ENCODE measurements around the gene ECE1. TPM values are rescaled to one million over a fixed set of nuclear protein-coding genes. Genes with fewer than 3 reads are reported as not detected.

The ECE1 gene
- total and polyA plus RNA-seq, 9 of the 15 experiments (the other 6 are each of a cell fraction or from before 2014, with no cell fraction given) = 0.56 to 34.8 (median 11.0) TPM

DNA sequence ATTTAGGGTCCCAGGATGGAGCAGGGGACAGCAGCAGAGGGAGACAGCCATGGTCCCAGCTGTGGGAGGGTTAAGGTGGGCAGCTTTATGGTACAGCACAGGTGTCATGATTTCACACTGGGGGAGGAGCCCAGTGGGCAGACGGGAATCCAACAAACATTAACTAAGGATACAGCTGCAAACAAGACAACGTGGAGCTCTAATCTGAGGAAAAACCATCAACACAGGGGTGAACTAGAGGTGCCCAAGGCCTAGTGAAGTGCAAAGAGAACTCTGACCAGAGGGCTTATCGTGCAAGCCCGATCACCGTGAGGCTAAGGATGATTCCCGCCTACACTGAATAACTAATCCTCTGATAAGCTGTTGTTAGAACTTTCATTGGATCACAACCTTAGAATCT, 18.7 kb downstream of the ECE1 start:
- 38% methylated on average over 6 of the region's 6 CpGs for WGBS (ENCODE audit: insufficient coverage, low coverage, missing lambda C conversion rate)
- in situ Hi-C loops (cut with MboI) (no loop called here), intact Hi-C loops (cut with micrococcal nuclease) (no loop called here)
- FAIRE-seq (no peak), DNase-seq (ENCODE audit: extremely low read depth in 1 of 4, low spot score in 3 of 4) (no peak), ATAC-seq (no peak)
- no peak for TF ChIP-seq ZNF277 (CRISPR knock-in tag; IDR thresholded peaks at IDR 0.05; ENCODE audit: borderline replicate concordance)
- TF ChIP-seq, protein P1, sequence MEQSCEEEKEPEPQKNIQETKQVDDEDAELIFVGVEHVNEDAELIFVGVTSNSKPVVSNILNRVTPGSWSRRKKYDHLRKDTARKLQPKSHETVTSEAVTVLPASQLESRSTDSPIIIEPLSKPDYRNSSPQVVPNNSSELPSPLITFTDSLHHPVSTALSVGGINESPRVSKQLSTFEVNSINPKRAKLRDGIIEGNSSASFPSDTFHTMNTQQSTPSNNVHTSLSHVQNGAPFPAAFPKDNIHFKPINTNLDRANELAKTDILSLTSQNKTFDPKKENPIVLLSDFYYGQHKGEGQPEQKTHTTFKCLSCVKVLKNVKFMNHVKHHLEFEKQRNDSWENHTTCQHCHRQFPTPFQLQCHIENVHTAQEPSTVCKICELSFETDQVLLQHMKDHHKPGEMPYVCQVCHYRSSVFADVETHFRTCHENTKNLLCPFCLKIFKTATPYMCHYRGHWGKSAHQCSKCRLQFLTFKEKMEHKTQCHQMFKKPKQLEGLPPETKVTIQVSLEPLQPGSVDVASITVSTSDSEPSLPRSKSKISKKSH (CRISPR knock-in tag; IDR thresholded peaks at IDR 0.05) = no peak
- peak; percentile 46; the same call in 1 of the 2 replicates for TF ChIP-seq HMBOX1 (IDR thresholded peaks at IDR 0.05)
- TF ChIP-seq NR4A1 (CRISPR knock-in tag; IDR thresholded peaks at IDR 0.05) = no peak
- TF ChIP-seq NR4A1 (tag; IDR thresholded peaks at IDR 0.05) = no peak
- no peak for TF ChIP-seq PHB (CRISPR knock-in tag; IDR thresholded peaks at IDR 0.05)
- TF ChIP-seq JUN (IDR thresholded peaks at IDR 0.05; ENCODE audit: borderline replicate concordance, low read depth, low read length) = no peak
- no peak for TF ChIP-seq JUN (CRISPR knock-in tag; IDR thresholded peaks at IDR 0.05; ENCODE audit: borderline replicate concordance)
- TF ChIP-seq ZFP30 (CRISPR knock-in tag; IDR thresholded peaks at IDR 0.05; ENCODE audit: borderline replicate concordance) = no peak
- no peak for TF ChIP-seq SLC30A9 (CRISPR knock-in tag; IDR thresholded peaks at IDR 0.05)
- no peak for TF ChIP-seq CEBPB (tag; IDR thresholded peaks at IDR 0.05)
- H3K9me1 ChIP-seq (ENCODE audit: control insufficient read depth, insufficient read depth, low read length) = no peaks in the 10 kb centered on the region
- no peaks in the 10 kb centered on the region for H3K27me3 ChIP-seq (ENCODE audit: control insufficient read depth in 2 of 2, insufficient read depth in 2 of 2, low read length in 2 of 2)
- no peak overlapping the region for H3K4me2 ChIP-seq (ENCODE audit: insufficient read depth, low read length)
- no peak overlapping the region for H3K4me3 ChIP-seq
- H3K4me1 ChIP-seq (replicated peaks in 1 of 2; ENCODE audit: control insufficient read depth in 2 of 2, insufficient read depth in 2 of 2, low read length in 2 of 2) = peaks cover 14 to 21% of the 10 kb centered on the region in 2 experiments; a peak in 4 of 5 replicates
- no peak overlapping the region for H3K27ac ChIP-seq (ENCODE audit: extremely low read depth, low read depth, low read length)
- H3K9ac ChIP-seq (ENCODE audit: insufficient read depth in 1 of 2, low read depth in 2 of 2, low read length in 2 of 2) = no peak overlapping the region
- BruUV-seq (replicated peaks) = no TSS peak
- H3K79me2 ChIP-seq (ENCODE audit: control insufficient read depth, insufficient read depth, low read length) = no peaks in the 10 kb centered on the region
- CTCF ChIA-PET (ENCODE audit: low intra/inter-chr PET ratio) = interaction anchor here (2.4 kb wide), 1 partner anchor 16 kb away, joined by 8 read pairs; no protein-coding TSS in a partner anchor
- POLR2A ChIA-PET = interaction anchor here (0.9 to 4.3 kb wide), 5 partner anchors 10 to 35 kb away, joined by 3 to 20 read pairs (median 6); no protein-coding TSS in a partner anchor
- no peaks in the 10 kb centered on the region; the same call in 1 of the 2 replicates for H3K9me3 ChIP-seq (replicated peaks; ENCODE audit: control insufficient read depth, insufficient read depth, low read depth, low read length)
- peaks cover 14% of the 10 kb centered on the region for H4K20me1 ChIP-seq (replicated peaks; ENCODE audit: control insufficient read depth, insufficient read depth, low read length)
- H3K36me3 ChIP-seq (ENCODE audit: control insufficient read depth, insufficient read depth, low read length) = peaks cover 3% of the 10 kb centered on the region; the same call in 1 of the 3 replicates
- H2AFZ ChIP-seq (ENCODE audit: low read depth, low read length) = no peak overlapping the region
